Measurements from ENCODE around the gene COL4A2.

Gene COL4A2

GRCh38 chr13:110306960-110307766, at the start of gene COL4A2, which contains the start of gene COL4A1:
TSS of gene COL4A2 (plus strand) at chr13:110307284. CDS start at chr13:110307904, 620 bp downstream.
TSS of gene COL4A1 (minus strand) at chr13:110307157. CDS start at chr13:110307027, 130 bp downstream.
- DNase-seq (ENCODE audit: low read depth, low spot score), result no peak
- H3K27ac ChIP-seq, result no peak within 1 kb of the TSS

GRCh38 chr13:110257408-110257807, 49.7 kb upstream of the COL4A2 start:
- no peak overlapping the region for H3K27ac ChIP-seq
- no peak for DNase-seq (ENCODE audit: low read depth, low spot score)

GRCh38 chr13:110258876-110259631, 48.0 kb upstream of the COL4A2 start:
- DNase-seq (ENCODE audit: low read depth, low spot score), result no peak
- H3K27ac ChIP-seq, result peak overlapping the region; percentile 23

- DNase-seq (ENCODE audit: low read depth, low spot score), result no peak
- H3K27ac ChIP-seq, result peak overlapping the region; percentile 23
Observed at GRCh38 chr13:110259651-110260050, 47.4 kb upstream of the COL4A2 start.

GRCh38 chr13:110261166-110262081, 45.7 kb upstream of the COL4A2 start:
- DNase-seq (ENCODE audit: low read depth, low spot score), result no peak

GRCh38 chr13:110262082-110262436, 45.0 kb upstream of the COL4A2 start:
- DNase-seq (ENCODE audit: low read depth, low spot score), result no peak
- no peak overlapping the region for H3K27ac ChIP-seq

More at GRCh38 chr13:110261166-110262081, 45.7 kb upstream of the COL4A2 start:
- no peak overlapping the region for H3K27ac ChIP-seq

GRCh38 chr13:110262508-110263291, 44.4 kb upstream of the COL4A2 start:
- no peak for DNase-seq (ENCODE audit: low read depth, low spot score)

GRCh38 chr13:110263404-110263803, 43.7 kb upstream of the COL4A2 start:
- DNase-seq (ENCODE audit: low read depth, low spot score), result no peak
- no peak overlapping the region for H3K27ac ChIP-seq

More at GRCh38 chr13:110262508-110263291, 44.4 kb upstream of the COL4A2 start:
- H3K27ac ChIP-seq, result no peak overlapping the region

GRCh38 chr13:110263888-110264287, 43.2 kb upstream of the COL4A2 start:
- no peak for DNase-seq (ENCODE audit: low read depth, low spot score)
- no peak overlapping the region for H3K27ac ChIP-seq

GRCh38 chr13:110264685-110265275, 42.3 kb upstream of the COL4A2 start:
- no peak overlapping the region for H3K27ac ChIP-seq
- no peak for DNase-seq (ENCODE audit: low read depth, low spot score)

GRCh38 chr13:110265341-110265681, 41.8 kb upstream of the COL4A2 start:
- H3K27ac ChIP-seq, result no peak overlapping the region

GRCh38 chr13:110265682-110266430, 41.2 kb upstream of the COL4A2 start:
- DNase-seq (ENCODE audit: low read depth, low spot score), result no peak
- H3K27ac ChIP-seq, result no peak overlapping the region

More at GRCh38 chr13:110265341-110265681, 41.8 kb upstream of the COL4A2 start:
- no peak for DNase-seq (ENCODE audit: low read depth, low spot score)

- DNase-seq (ENCODE audit: low read depth, low spot score), result no peak
- no peak overlapping the region for H3K27ac ChIP-seq
Observed at GRCh38 chr13:110266431-110266809, 40.7 kb upstream of the COL4A2 start.

GRCh38 chr13:110266983-110267382, 40.1 kb upstream of the COL4A2 start:
- H3K27ac ChIP-seq, result no peak overlapping the region
- no peak for DNase-seq (ENCODE audit: low read depth, low spot score)

GRCh38 chr13:110268061-110268460, 39.0 kb upstream of the COL4A2 start:
- no peak for DNase-seq (ENCODE audit: low read depth, low spot score)
- no peak overlapping the region for H3K27ac ChIP-seq

GRCh38 chr13:110268576-110269185, 38.4 kb upstream of the COL4A2 start:
- no peak for DNase-seq (ENCODE audit: low read depth, low spot score)
- no peak overlapping the region for H3K27ac ChIP-seq

GRCh38 chr13:110269509-110270185, 37.4 kb upstream of the COL4A2 start:
- no peak overlapping the region for H3K27ac ChIP-seq
- DNase-seq (ENCODE audit: low read depth, low spot score), result no peak

- no peak for DNase-seq (ENCODE audit: low read depth, low spot score)
- no peak overlapping the region for H3K27ac ChIP-seq
Observed at GRCh38 chr13:110270507-110270906, 36.6 kb upstream of the COL4A2 start.
